Loucy (cell line): Measurements from ENCODE around the gene KRTAP10-11.

ENCODE experiments used
- CTCF ChIP-seq: fragments of 200-600 bp; sonication (generic); conservative IDR thresholded peaks from 2 replicates; pipeline ENCODE4 v1.5.1; 2014; ENCODE audit warnings: mild to moderate bottlenecking, antibody characterized with exemption, low read length
- EZH2phosphoT487 ChIP-seq: fragments of 200-600 bp; IDR thresholded peaks from 2 replicates; pipeline ENCODE4 v1.6.1; 2018; ENCODE audit warnings: antibody characterized with exemption, mild to moderate bottlenecking, moderate library complexity, borderline replicate concordance

- TF ChIP-seq CTCF (no peak), EZH2phosphoT487 (no peak)
Measured at GRCh38 chr21:44630440-44630839, 15.8 kb upstream of the KRTAP10-11 start.
